Renal pelvis (tissue), 4 donors: Measurements from ENCODE around the gene DRD3. TPM values are rescaled to one million over a fixed set of nuclear protein-coding genes. Genes with fewer than 3 reads are reported as not detected.

ENCODE experiments used
- DNase-seq: peaks from one replicate; pipeline ENCODE4 v3.0.0-alpha.2; 2013
- polyA plus RNA-seq, 3 donors: library from polyadenylated mRNA; unstranded; fragments of 120-200 nt; gene quantifications; one replicate each; pipeline ENCODE4 v1.2.1, GENCODE V29; 2013; ENCODE audit not compliant: insufficient read length in 3 of 3

The DRD3 gene
- polyA plus RNA-seq, 3 donors, result not detected

- DNase-seq, result no peak
These were observed 100.7 kb downstream of the DRD3 start for GRCh38 chr3:114078126-114078525.

Other genes starting within 250 kb of the DRD3 start
- gene ZDHHC23, start 231.0 kb downstream of the DRD3 start, polyA plus RNA-seq, result 10 to 100 TPM in 2 of 3 donors, 1 to 10 TPM in 1; 9.0 to 16.7 (median 14.2) TPM
- 10 to 100 TPM; 13.4 to 31.5 (median 24.3) TPM for gene CCDC191, start 122.5 kb downstream of the DRD3 start, polyA plus RNA-seq
- 10 to 100 TPM; 22.9 to 34.2 (median 30.4) TPM for gene QTRT2, start 122.3 kb downstream of the DRD3 start, polyA plus RNA-seq
- gene ZNF80, start 58.5 kb upstream of the DRD3 start, polyA plus RNA-seq, result under 1 TPM in 1 of 3 donors, not detected in 2; 0.13 TPM
- gene TIGIT, start 115.0 kb upstream of the DRD3 start, polyA plus RNA-seq, result under 1 TPM in 2 of 3 donors, not detected in 1; 0.06 to 0.10 TPM